Heart right ventricle (tissue), 16 donors: ENCODE results near the gene RAB25. TPM values are rescaled to one million over a fixed set of nuclear protein-coding genes. Genes with fewer than 3 reads are reported as not detected.
A peak's percentile ranks its signal among the peaks of the same experiment; 100 is the strongest.
"Not testable (repeated sequence)": the region's sequence is repeated elsewhere in the genome, so short reads cannot be mapped to it uniquely, and the experiment has no call there.

Experiments
- ATAC-seq, 8 donors: fragments of 200-7000 bp; cut with Tn5 transposase; one replicate each; pipeline ENCODE4 v1.9.1; 2020; ENCODE audit warnings: mild to moderate bottlenecking in 8 of 8, moderate library complexity in 8 of 8, moderate number of reproducible peaks in 1 of 8
- DNase-seq, 2 donors: peaks; one replicate each; pipeline ENCODE4 v3.0.0-alpha.2; 2020
- H3K27ac ChIP-seq, 10 donors: fragments of 200-600 bp; sonication (generic) in 2 of 10; one replicate each; pipeline versions ENCODE4 v1.5.0 to v1.8.0; 2020 to 2022; ENCODE audit warnings: mild to moderate bottlenecking in 3 of 10
- H3K27me3 ChIP-seq, 7 donors: fragments of 200-600 bp; one replicate each; pipeline ENCODE4 v1.8.0; 2021 to 2022; ENCODE audit warnings: mild to moderate bottlenecking in 2 of 7
- H3K36me3 ChIP-seq, 9 donors: fragments of 200-600 bp; sonication (generic) in 1 of 9; one replicate each; pipeline versions ENCODE4 v1.5.0 to v1.8.0; 2020 to 2022; ENCODE audit warnings: mild to moderate bottlenecking in 2 of 9
- H3K4me1 ChIP-seq, 9 donors: fragments of 200-600 bp; sonication (generic) in 1 of 9; one replicate each; pipeline versions ENCODE4 v1.5.0 to v1.8.0; 2020 to 2022; ENCODE audit warnings: mild to moderate bottlenecking in 4 of 9
- H3K4me3 ChIP-seq, 10 donors: fragments of 200-600 bp; sonication (generic) in 2 of 10; one replicate each; pipeline versions ENCODE4 v1.5.0 to v1.8.0; 2020 to 2022; ENCODE audit warnings: mild to moderate bottlenecking in 7 of 10, moderate library complexity in 2 of 10
- H3K9me3 ChIP-seq, 11 donors: fragments of 200-600 bp in 10 of 11; sonication (generic) in 2 of 11; one replicate each; pipeline versions ENCODE4 v1.5.0 to v1.8.0; 2013 to 2022; ENCODE audit warnings: mild to moderate bottlenecking in 2 of 11, control low read depth in 1 of 11, moderate library complexity in 1 of 11
- CTCF ChIP-seq, 9 donors: fragments of 200-600 bp; sonication (generic) in 2 of 9; IDR thresholded peaks; one replicate each; pipeline versions ENCODE4 v1.5.0 to v1.8.0; 2021 to 2022; ENCODE audit warnings: antibody characterized with exemption in 9 of 9, mild to moderate bottlenecking in 5 of 9, moderate library complexity in 1 of 9
- WGBS, 2 donors: extraction: QIAGEN DNeasy Blood & Tissue Kit; methylation state at CpG; one replicate each; pipeline ENCODE4 v1.1.7; 2013; ENCODE audit warnings: inconsistent platforms in 1 of 2; 5-methylcytosine and 5-hydroxymethylcytosine counted together
- intact Hi-C, 10 donors: fragments of 100-400 bp; cut with DNase I; formaldehyde crosslinking; loops; one replicate each; pipeline versions ENCODE4 v1.11.1 to v1.14.2; 2022
- polyA plus RNA-seq, 2 donors: library from polyadenylated mRNA; stranded (reverse); fragments of 200-250 nt; gene quantifications; one replicate each; pipeline ENCODE4 v1.2.3, GENCODE V29; 2013
- total RNA-seq, 10 donors: library from RNA; stranded (reverse); fragmentation: NEBNext Ultra II Directional in 3 of 10; extraction: Animal tissue kit (Norgen Biotek cat#: 25700) in 3 of 10; gene quantifications; one replicate each; pipeline versions ENCODE4 v1.2.1 to v1.2.4, GENCODE V29; 2021 to 2023
- donor health status: Arrhythmogenic right ventricular cardiomyopathy.
- donor health status: ischemic (EF 13 %, LVEDD 7.1; RV severe dilation, severe dysfunction).
- donor health status: healthy with polysubstance abuse.
- donor health status: DM: no; HTN: yes; CAD: no.
- donor health status: DM: no; HTN: no; CAD: no.
- donor health status: ischemic (EF 25% LVEDD 6.9; RV normal size, moderate dysfunction).
- donor health status: ischemic (EF 25% LVEDD 5.7; RV mildly dilated, moderate dysfunction).
- donor health status: healthy.
- donor health status: DM: yes; HTN: yes; CAD: no.
- donor health status: Ischemic cardiomyopathy.
- donor health status: ischemic (EF 35%, LVEDD 5.7; RV mildly dilated, moderate dysfunction).
- donor health status: nonischemic (EF 11% LVEDD 7.7; RV severe dilation, severe dysfunction).
- donor health status: DM: yes; HTN: yes; CAD: no.
- donor health status: PGD.
- donor health status: ischemic (EF 29% LVEDD 5.4; RV normal size, mild dysfunction).
- donor health status: nonischemic (EF 23%, LVEDD 6.1; RV moderate dilation, normal function).

The RAB25 gene
- total and polyA plus RNA-seq, 12 donors, result 0.17 to 0.50 TPM; not detected in 10

GRCh38 chr1:156069490-156070455 lies 8.8 kb downstream of the RAB25 start:
- WGBS, 2 donors, result 73 to 74% methylated on average over 3 of the region's 3 CpGs
- ATAC-seq (no peak), DNase-seq (no peak)

GRCh38 chr1:156070548-156070947 lies 9.6 kb downstream of the RAB25 start:
- intact Hi-C loops, result no loop called here
- WGBS, 2 donors, result 37 to 41% methylated on average over 4 of the region's 4 CpGs
- peak in 3 of 8 donors; percentile 6 to 37 (median 11) for ATAC-seq

More at GRCh38 chr1:156069490-156070455, 8.8 kb downstream of the RAB25 start:
- no peak for TF ChIP-seq CTCF (IDR thresholded peaks at IDR 0.05)
- intact Hi-C loops, result loop anchor here in 2 of 10 donors (5.0 to 10.0 kb wide), 2 partner anchors 47 to 65 kb away; partner anchors contain the start of gene SSR2 (in 1 of the 2)
- Histone ChIP-seq H3K27ac (no peak overlapping the region), H3K27me3 (no peaks in the 10 kb centered on the region), H3K4me3 (no peak overlapping the region), H3K4me1 (peaks cover 0 to 14% (median 0%) of the 10 kb centered on the region in 9 donors), H3K9me3 (no peaks in the 10 kb centered on the region), H3K36me3 (no peaks in the 10 kb centered on the region)

GRCh38 chr1:156071332-156071816 lies 10.4 kb downstream of the RAB25 start:
- H3K27me3 ChIP-seq, intact Hi-C loops, ATAC-seq, DNase-seq, H3K27ac ChIP-seq, H3K36me3 ChIP-seq, H3K9me3 ChIP-seq, H3K4me3 ChIP-seq: not testable (repeated sequence)
- WGBS, 2 donors, result 90 to 93% methylated on average over 7 of the region's 7 CpGs
- H3K4me1 ChIP-seq, result peaks cover 4 to 30% (median 10%) of the 10 kb centered on the region in 9 donors

More at GRCh38 chr1:156070548-156070947, 9.6 kb downstream of the RAB25 start:
- Histone ChIP-seq H3K4me3 (no peak overlapping the region), H3K4me1 (peaks cover 0 to 21% (median 4%) of the 10 kb centered on the region in 9 donors), H3K9me3 (no peaks in the 10 kb centered on the region), H3K36me3 (no peaks in the 10 kb centered on the region), H3K27ac (no peak overlapping the region), H3K27me3 (no peaks in the 10 kb centered on the region)
- DNase-seq, result no peak
- no peak for TF ChIP-seq CTCF (IDR thresholded peaks at IDR 0.05)

- Histone ChIP-seq H3K27ac (no peak overlapping the region), H3K27me3 (no peaks in the 10 kb centered on the region), H3K4me1 (peaks cover 4 to 34% (median 10%) of the 10 kb centered on the region in 9 donors), H3K36me3 (no peaks in the 10 kb centered on the region), H3K9me3 (no peaks in the 10 kb centered on the region), H3K4me3 (no peak overlapping the region)
- no peak for DNase-seq
- 66 to 69% methylated on average over 6 of the region's 6 CpGs for WGBS, 2 donors
- intact Hi-C loops, result no loop called here
- TF ChIP-seq CTCF (IDR thresholded peaks at IDR 0.05), result no peak
- no peak for ATAC-seq
These were observed 11.3 kb downstream of the RAB25 start for GRCh38 chr1:156072251-156072650.
